ENCODE measurements around the gene BPHL. TPM values are rescaled to one million over a fixed set of nuclear protein-coding genes. Genes with fewer than 3 reads are reported as not detected.
A peak's percentile ranks its signal among the peaks of the same experiment; 100 is the strongest.

The BPHL gene
- total RNA-seq, 1 donor from 2014 or later: 15.5 TPM

- Histone ChIP-seq H3K4me3 (no peak overlapping the region), H3K4me1 (no peaks in the 10 kb centered on the region), H3K27ac (replicated peaks) (no peak overlapping the region), H3K9me3 (replicated peaks) (no peaks in the 10 kb centered on the region), H3K27me3 (ENCODE audit: low read depth) (no peaks in the 10 kb centered on the region), H3K36me3 (peaks cover 97% of the 10 kb centered on the region)
- TF ChIP-seq CTCF (IDR thresholded peaks at IDR 0.05; ENCODE audit: borderline replicate concordance): no peak
- DNase-seq: no peak
- intact Hi-C loops (cut with micrococcal nuclease): no loop called here
These were observed 15.6 kb upstream of the BPHL start for GRCh38 chr6:3102875-3103274.

- no peaks in the 10 kb centered on the region for H3K9me3 ChIP-seq (replicated peaks)
- peaks cover 98% of the 10 kb centered on the region for H3K36me3 ChIP-seq
- no peaks in the 10 kb centered on the region for H3K27me3 ChIP-seq (ENCODE audit: low read depth)
- no peak overlapping the region for H3K4me3 ChIP-seq
- TF ChIP-seq CTCF (IDR thresholded peaks at IDR 0.05; ENCODE audit: borderline replicate concordance): no peak
- DNase-seq: no peak
- H3K4me1 ChIP-seq: no peaks in the 10 kb centered on the region
- intact Hi-C loops (cut with micrococcal nuclease): no loop called here
- no peak overlapping the region for H3K27ac ChIP-seq (replicated peaks)
These were observed 9.6 kb upstream of the BPHL start for GRCh38 chr6:3108746-3109414.

- no peaks in the 10 kb centered on the region for H3K4me1 ChIP-seq
- H3K27me3 ChIP-seq (ENCODE audit: low read depth): no peaks in the 10 kb centered on the region
- no peaks in the 10 kb centered on the region for H3K9me3 ChIP-seq (replicated peaks)
- H3K4me3 ChIP-seq: no peak overlapping the region
- H3K27ac ChIP-seq (replicated peaks): no peak overlapping the region
- no peak for DNase-seq
- peaks cover 98% of the 10 kb centered on the region for H3K36me3 ChIP-seq
- intact Hi-C loops (cut with micrococcal nuclease): no loop called here
- no peak for TF ChIP-seq CTCF (IDR thresholded peaks at IDR 0.05; ENCODE audit: borderline replicate concordance)
These were observed 8.8 kb upstream of the BPHL start for GRCh38 chr6:3109761-3110160.

- intact Hi-C loops (cut with micrococcal nuclease): no loop called here
- Histone ChIP-seq H3K36me3 (peaks cover 62% of the 10 kb centered on the region), H3K27ac (replicated peaks) (no peak overlapping the region), H3K9me3 (replicated peaks) (no peaks in the 10 kb centered on the region), H3K27me3 (ENCODE audit: low read depth) (no peaks in the 10 kb centered on the region), H3K4me3 (no peak overlapping the region), H3K4me1 (peaks cover 18% of the 10 kb centered on the region)
- no peak for DNase-seq
- TF ChIP-seq CTCF (IDR thresholded peaks at IDR 0.05; ENCODE audit: borderline replicate concordance): no peak
These were observed 4.1 kb upstream of the BPHL start for GRCh38 chr6:3114377-3114776.

- peak overlapping the region; percentile 93 for H3K27ac ChIP-seq (replicated peaks)
- peaks cover 21% of the 10 kb centered on the region for H3K4me1 ChIP-seq
- DNase-seq: no peak
- peak overlapping the region; percentile 96 for H3K4me3 ChIP-seq
- H3K9me3 ChIP-seq (replicated peaks): no peaks in the 10 kb centered on the region
- no peaks in the 10 kb centered on the region for H3K27me3 ChIP-seq (ENCODE audit: low read depth)
- H3K36me3 ChIP-seq: peaks cover 26% of the 10 kb centered on the region
- intact Hi-C loops (cut with micrococcal nuclease): no loop called here
- TF ChIP-seq CTCF (IDR thresholded peaks at IDR 0.05; ENCODE audit: borderline replicate concordance): no peak
These were observed 579 bp upstream of the BPHL start for GRCh38 chr6:3117912-3118352.
